Cortex of kidney (tissue), 1 donor: Measurements from ENCODE around the gene GUCA2A.

Experiments
- DNase-seq: peaks from one replicate; lab custom pipeline; 2025; lab: John Stamatoyannopoulos, UW

The GUCA2A gene

DNA sequence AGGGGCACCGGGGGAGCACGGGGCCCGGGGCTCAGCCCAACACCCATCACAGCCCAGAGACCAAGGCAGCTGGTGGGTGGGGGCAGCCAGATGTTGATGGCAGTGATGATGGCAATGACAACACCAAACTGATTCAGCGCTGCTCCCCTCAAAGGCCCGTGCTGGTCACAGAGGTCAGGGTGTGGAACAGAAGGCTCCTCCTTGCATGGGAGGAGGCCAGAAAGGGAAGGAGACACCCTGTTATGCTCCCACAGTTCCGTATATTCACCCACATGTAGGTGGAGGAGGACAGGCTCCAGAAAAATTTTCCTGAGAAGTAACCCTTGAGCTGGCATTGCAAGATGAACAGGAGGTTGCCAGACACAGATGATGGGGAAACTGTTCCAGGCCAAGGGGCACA is 10.9 kb downstream of the GUCA2A start:
- no peak for DNase-seq

GRCh38 chr1:42152907-42153600 is 11.5 kb downstream of the GUCA2A start, which contains the start of gene GUCA2B:
TSS of gene GUCA2B (plus strand) at chr1:42153410. CDS start at chr1:42153451, 41 bp downstream.
- no peak for DNase-seq

GRCh38 chr1:42152119-42152518 is 12.4 kb downstream of the GUCA2A start:
- DNase-seq = no peak

DNA sequence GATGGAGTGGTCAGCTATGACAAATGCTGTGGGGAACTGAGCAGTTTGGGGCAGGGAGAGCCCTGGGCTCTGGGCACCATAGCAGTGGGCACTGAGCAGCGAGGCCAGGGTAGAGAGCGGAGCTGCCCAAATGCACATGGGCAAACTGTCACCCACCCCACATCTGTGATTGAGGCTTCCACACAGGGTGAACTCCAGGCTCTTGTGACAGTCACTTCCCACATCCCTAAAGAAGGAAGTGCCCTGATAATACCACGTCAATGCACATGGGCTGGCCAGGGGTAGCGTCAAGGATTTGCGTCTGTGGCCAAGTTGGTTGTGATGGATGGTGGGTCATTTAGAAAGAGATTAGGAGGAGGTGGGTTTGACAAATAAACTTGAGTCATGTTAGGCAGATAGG is 13.9 kb downstream of the GUCA2A start:
- no peak for DNase-seq

DNA sequence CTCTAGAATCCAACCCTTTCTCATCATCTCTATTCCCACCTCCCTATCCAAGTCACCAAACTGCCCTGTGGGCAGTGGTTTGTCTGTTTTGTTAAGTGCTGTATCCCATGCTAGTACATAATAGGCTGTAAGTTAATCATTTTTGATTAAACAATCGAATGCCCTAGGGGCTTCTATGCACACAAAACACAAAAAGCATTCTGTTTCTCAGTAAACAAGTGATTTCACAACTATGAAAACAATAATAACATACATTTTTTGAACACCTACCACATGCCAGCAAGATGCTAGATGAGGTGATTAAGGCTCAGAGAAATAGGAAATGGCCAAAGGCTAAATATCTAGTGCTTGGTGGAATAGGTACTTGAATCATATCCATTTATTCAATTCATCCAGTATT is 16.4 kb downstream of the GUCA2A start:
- DNase-seq = no peak

DNA sequence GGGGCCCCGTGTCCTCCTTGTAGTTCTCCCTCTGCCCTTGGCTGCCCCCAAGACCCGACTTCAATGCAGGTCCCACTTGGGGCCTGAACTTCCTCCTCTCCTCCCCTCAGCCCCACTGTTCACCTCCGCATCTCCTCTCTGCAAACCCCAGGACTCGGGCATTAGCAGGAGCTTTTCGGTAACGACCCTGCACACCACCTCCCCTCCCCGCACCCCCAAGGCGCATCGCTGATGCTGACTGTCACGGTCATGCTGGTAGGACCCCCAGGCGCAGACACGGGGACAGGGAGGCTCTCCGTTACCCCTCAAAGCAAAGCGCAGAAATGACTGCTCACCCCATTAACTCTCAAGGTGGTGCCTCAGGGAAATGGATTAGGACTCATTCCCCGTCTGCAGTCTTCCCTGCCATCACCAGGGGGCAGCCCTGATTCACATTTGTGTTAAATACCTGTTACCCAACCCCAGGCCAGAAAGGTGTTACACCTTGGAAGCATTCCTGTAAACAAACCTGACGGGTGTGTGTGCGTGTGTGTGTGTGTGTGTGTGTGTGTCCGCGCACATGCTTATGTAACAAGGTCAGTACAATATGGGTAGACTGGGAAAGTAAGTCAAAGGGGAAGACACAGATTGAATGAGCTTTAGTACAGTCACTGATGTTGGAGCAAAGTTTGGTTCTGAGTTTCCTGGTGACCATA is 17.8 kb downstream of the GUCA2A start:
- DNase-seq = no peak

GRCh38 chr1:42145764-42146625 is 18.6 kb downstream of the GUCA2A start:
- DNase-seq = no peak

DNA sequence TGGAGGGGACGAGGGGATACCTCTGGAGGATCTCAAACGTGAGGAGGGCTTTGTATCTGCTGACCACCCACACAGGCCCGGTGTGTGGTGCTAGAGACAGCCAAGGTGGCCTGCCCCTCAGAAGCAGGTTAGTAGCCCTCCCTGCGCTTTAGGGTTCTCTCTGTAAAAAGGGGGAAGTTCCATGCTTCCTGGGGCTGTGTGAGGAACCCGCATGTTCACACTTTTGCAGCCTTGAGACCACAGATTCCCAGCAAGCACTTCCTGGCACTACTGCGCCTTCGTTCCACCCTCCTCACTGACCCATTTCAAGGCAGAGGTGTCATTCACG is 19.2 kb downstream of the GUCA2A start:
- DNase-seq = no peak

DNA sequence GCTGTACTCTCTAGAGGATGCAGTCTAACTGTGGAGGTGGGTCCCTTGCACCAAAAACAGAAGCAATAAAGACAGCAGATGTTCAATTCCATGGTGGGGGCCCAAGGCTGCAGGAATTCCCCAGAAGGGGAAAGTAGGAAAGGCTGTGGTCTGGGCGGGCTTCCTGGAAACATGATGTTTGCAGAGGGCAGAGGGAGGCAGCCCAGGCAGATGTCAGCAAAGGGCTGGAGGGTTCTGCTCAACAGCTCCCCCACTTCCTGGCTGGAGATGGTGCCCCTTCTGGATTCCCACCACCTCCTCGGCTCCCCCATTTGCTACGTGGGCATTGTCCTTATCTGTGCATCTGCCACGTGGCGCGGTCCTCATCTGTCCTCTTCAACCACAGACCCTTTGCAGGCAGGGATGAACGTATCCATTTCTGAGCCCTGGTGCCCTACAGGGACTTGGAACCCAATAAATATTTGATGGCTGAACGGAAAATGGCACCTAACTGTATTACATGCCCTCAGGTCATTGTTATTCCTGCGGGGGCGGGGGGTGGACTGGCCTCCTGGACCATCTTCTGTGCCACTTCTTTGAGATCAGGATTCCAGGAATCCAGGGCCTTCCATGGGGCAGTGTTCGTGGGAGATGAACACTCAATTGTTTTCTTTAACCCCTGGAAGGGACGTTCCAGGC is 19.7 kb downstream of the GUCA2A start:
- no peak for DNase-seq

- no peak for DNase-seq
These were observed 20.4 kb downstream of the GUCA2A start for GRCh38 chr1:42143896-42144710.

DNA sequence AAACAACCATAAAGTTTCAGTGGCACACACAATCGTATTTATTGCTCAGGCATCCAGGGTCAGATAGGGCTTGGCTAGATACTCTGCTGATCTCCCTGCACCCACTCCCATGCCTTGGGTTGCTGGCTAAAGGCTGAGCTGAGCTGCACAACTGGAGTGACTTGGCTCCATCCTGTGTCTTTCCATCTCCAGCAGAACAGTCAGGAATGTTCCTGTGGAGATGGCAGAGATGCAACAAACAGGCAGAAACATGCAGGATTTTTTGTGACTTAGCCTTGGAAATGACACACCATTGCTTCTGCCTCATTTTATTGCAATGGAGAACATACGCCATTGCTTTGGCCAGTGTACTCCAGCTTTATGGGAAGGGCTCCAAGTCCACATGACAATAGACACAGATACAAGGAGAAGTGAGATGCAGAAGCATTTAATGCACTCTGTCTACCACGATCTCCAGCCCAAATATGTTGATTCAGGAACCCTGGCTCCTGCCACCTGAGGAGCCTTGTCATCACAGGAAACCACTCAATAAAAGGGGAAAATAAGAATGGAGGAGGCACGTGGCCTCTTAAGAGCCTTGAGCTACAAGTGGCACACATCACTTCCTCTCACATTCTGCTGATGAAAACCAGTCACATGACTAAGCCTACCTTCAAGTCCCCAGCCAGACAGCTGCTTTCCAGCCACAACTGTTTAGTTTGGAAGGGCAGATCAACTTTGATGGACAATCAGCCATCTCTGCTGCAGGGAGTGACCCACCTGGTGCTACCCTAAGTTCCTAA is 21.5 kb downstream of the GUCA2A start:
- no peak for DNase-seq

DNA sequence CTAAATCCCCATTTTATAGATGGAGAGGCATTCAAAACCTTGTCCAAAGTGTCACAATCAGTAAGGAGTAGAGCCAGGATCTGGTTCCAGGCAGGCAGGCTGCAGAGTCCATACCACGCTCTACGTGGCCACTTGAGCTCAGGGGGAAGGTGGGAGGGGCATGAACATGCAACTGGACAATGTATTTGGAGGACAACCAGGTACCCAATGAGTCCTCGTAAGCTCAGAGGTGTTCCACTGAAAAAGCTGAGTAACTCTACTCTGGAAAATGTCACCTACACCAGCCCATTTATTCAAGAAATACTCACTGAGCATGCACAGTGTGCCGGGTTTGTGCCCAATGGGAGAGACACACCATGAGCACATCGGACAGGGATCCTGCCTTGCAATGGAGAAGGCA is 22.6 kb downstream of the GUCA2A start:
- DNase-seq = no peak

DNA sequence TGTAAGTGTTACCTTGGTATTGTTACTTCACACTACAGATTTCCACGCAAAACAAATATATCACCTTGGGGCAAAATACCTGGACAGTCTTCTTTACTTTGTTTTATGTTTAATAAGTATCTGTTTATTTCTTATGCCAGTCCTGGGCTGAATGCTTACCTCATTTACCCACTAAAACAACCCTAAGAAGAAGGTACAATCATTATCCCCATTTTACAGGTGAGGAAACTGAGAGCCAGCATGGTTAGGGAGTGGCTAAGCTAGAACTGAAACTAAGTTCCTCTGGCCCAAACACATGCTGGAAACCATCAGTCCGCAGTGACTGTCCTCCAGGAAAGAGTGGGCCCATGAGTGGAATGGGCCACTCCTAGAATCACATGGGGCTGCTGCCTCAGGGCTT is 24.4 kb downstream of the GUCA2A start:
- DNase-seq = no peak

DNA sequence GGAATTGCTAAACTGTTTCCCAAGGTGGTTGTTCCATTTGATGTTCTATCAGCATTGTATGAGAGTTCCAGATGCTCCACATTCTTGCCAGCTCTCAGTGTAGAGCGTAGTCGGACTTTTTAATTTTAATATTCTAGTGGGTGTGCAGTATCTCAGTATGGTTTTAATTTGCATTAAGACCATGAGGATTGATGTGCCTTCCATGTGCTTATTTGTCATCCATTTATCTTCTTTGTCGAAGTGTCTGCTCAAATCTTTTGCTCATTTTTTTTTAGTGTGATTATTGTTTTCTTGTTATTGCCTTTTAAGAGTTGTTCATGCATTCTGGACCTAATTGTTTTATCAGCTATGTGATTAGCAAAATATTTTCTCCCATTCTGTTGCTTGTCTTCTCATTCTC is 25.1 kb downstream of the GUCA2A start:
- DNase-seq = no peak

- no peak for DNase-seq
These were observed 26.0 kb downstream of the GUCA2A start for GRCh38 chr1:42138586-42138985.

DNA sequence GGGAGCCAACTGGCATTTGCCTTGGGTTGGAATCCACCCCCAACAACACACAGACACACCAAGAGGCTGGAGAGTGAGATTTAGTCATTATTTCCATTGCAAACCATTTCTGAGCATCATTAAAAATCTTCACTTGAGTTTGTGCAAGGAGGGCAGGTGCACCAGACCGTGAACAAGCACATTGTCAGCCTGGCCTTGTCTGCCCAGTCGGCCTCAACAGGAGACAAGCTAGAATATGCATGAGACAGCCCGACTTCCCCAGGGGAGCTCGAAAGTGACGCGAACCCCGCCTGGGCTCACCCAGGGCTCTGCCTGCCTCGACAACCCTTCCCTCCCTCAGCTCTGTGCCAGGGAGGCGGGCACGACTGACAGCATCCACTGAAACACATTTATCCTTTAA is 26.8 kb downstream of the GUCA2A start:
- no peak for DNase-seq

DNA sequence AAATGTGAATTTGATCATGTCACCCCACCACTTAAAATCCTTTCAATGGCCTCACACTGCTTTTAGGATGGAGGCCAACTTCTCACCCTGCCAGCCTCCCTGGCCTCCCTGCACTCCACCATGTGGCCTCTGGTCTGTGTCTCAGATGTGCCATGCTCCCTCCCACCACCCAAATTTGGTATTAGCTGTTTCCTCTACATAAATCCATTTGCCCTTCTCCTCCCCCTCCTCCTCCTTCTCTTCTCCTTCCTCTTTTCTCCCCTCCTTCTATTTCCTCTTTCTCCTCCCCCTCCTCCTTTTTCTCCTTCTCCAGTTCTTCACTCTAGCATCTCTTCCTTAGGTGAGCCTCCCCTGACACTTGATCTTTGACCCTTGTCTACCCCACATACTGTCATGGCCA is 28.1 kb downstream of the GUCA2A start:
- no peak for DNase-seq

DNA sequence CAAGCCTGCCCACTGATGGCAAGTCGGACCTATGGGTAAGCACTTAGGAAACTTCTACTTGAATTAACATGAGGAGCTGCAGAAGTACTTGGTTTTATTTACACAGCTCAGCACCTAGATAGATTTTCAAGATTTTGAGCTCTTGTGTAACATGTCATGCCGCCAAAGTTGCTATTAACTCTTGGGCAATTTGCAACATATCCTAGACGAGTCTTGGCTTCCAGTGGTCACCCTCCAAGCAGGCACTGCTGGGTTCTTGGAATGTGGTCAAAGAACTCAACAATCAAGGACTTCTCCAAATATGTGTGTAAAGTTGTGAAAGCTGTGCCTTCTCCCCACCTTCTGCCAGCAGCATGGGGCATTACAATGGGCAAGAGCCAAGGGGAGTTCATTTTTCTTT is 29.1 kb downstream of the GUCA2A start:
- no peak for DNase-seq

GRCh38 chr1:42133809-42134526 is 30.6 kb downstream of the GUCA2A start:
- DNase-seq = no peak

GRCh38 chr1:42133390-42133789 is 31.2 kb downstream of the GUCA2A start:
- DNase-seq = no peak
